LNCAP (cell line): ENCODE results near the gene PKNOX2.

Experiments
- CTCF ChIP-seq: fragments of 450-650 bp; IDR thresholded peaks from 2 replicates; pipeline ENCODE4 v1.5.1; 2017; ENCODE audit warnings: mild to moderate bottlenecking

PKNOX2 gene

GRCh38 chr11:125357551-125357950, 193.0 kb downstream of the PKNOX2 start:
- no peak for TF ChIP-seq CTCF

- no peak for TF ChIP-seq CTCF
Observed at GRCh38 chr11:125358254-125358840, 193.8 kb downstream of the PKNOX2 start.

DNA sequence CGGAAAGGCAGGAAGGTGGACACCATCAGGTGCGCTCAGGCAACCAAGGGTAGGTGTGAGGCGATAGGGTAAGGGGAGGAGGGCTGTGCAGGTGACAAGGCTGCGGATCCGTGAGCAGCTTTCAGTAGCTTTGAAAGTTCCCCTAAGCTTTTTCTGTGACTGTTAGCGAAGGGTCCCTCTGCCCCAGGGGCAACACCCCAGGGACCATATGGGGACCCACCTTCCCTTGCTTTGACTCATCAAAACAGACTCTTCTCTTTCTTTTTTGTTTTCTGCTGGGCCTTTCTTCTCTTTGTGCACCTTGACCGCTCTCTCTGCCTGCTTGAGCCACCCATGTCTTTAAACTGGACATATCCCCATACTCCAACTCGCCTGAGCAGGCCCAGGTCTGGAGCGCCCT, 194.6 kb downstream of the PKNOX2 start:
- no peak for TF ChIP-seq CTCF

- TF ChIP-seq CTCF: no peak
Observed at GRCh38 chr11:125360066-125360465, 195.5 kb downstream of the PKNOX2 start.

DNA sequence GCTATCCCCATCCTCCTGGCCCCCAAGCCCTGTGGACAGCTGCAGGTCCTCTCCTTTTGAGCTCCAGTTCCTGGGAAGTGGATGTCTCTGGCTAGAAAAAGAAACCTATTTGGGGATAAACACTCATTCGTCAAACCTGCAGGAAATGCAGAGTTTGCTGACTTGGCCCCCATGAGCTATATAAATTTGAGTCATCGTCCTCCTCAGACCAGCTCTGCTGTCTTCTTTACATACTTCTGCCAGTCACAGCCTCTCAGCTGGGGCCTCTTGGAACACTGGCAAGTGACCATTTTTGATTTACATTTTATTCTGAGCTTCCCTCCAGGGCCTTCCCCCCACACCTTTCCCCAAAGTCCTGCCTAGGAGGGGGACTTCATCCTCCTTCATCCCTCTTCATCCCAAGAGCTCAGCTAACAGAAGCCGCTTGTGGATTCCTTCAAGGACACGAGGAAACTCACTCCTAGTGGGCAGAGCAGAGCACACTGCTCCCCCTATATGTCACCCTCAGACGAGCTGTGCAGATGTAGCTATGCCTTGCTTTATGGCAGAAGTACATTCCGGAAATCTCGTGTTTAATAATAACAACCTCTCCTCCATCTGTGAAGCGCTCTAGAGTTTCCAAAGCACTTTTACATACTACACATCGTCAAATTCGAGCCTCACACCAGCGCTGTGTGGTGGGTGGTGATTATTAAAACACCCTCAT, 199.7 kb downstream of the PKNOX2 start:
- no peak for TF ChIP-seq CTCF

DNA sequence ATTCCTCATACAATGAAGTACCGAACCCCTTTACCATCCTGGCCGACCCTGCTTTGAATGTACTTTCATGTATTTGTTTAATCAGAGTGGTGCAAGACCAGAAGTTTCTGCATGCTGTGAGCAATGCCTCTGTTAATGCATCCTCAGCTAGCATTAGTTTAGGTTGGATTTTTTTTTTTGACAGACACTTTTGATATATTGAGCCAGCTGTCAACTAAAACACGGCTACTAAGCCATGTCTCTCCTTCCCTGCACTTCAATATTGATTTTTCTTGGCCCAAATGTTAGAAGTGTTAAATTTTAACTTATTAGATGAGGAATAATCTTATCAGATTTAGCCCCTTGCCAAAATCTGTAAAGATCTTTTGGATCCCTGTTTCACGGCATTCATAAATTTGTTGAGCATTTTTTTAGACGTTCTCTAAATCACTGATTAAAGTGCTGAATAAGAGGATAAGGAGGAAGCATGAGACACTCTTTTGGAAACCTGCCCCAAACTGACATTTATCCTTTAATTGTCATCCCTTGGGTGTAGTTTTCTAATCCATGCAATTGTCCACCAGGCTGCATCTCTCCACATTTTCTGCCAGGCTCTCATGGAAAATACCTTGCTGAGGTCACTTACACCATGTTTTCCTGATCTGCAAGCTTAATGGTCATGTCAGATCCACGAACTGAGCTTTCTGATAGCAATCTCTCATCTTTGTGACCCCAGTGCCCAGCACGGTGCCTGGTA, 200.8 kb downstream of the PKNOX2 start:
- TF ChIP-seq CTCF: no peak

DNA sequence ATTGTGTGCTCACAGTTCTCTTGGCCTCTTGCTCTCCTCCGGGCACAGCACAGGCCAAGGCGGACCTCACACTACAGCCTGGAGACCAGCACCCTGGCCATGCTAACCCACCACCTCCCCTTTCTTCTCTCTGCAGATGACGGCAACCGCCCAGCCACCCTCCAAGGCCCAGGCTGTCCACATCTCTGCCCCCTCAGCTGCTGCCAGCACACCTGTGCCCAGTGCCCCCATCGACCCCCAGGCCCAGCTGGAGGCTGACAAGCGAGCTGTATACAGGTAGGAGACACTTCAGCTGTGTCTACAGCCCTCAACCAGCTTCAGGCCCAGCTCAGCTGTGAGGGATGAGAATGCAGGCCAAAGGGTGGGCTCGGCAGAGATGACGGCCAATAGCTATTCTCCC, 203.2 kb downstream of the PKNOX2 start:
- TF ChIP-seq CTCF: no peak
